ENCODE data around the gene ZNF200.

- TF ChIP-seq CTCF (conservative IDR thresholded peaks at IDR 0.05 in 1 of 2, IDR thresholded peaks at IDR 0.05 in 1 of 2; ENCODE audit: low read depth in 1 of 2, low read length in 2 of 2) (no peak), EZH2 (IDR thresholded peaks at IDR 0.05; ENCODE audit: low read length, missing control alignments) (no peak)
Observed at GRCh38 chr16:3193221-3194212, 41.4 kb downstream of the ZNF200 start.
